T-helper 1 cell (primary cell): ENCODE data around the gene SPPL3.

ENCODE experiments used
- DNase-seq, 5 donors: peaks; one replicate each; pipeline ENCODE4 v3.0.0-alpha.2; 2012 to 2020

SPPL3 gene

DNA sequence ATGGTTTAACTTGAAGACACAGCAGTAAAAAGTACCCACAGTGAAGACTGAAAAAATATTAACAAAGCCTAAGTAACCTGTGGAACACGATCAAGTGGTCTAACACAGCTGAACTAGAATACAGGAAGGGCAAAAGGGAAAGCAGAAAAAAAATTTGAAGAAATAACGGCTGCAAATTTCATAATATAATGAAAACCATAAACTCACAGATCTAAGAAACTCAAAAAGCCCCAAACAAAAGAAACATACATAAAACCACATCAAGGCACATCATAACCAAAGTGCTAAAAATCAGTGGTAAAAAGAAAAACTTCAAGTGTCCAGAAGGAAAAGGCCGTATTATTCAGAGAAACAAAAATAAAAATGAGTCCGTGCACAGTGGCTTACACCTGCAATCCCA is 30.9 kb downstream of the SPPL3 start:
- DNase-seq, result no peak

DNA sequence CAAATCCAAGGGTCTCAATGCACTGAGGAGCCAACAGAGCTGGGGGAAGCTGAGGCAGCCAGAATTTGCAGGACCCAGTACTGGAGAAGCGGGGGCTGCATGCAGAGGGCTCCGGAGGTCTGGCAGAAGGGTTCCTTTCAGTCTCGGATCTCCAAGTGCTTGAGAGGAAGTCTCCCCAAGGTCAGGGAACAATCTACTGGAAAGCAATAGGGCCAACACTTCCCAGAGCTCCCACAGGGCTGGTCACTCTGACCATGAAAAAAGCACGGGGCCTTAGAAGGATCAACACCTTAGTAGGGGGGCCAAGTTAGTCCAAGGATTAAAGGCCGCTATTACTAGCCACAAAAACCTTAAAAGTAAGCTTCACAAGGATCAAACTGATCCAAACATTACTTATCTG is 31.7 kb downstream of the SPPL3 start:
- DNase-seq, result no peak

DNA sequence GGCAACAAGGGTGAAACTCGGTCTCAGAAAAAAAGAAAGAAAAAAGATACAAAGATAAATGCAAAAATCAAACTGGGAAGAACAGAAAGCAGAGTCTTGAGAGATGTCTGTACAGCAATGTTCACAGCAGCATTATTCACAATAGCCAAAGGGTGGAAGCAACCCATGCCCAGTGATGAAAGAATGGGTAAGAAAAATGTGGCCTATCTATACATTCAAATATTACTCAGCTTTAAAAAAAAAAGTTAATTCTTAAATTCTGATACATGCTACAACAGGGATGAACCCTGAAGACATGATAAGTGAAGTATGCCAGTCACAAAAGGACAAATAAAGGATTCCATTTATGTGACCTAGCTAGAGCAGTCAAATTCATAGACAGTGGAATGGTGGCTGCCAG is 33.7 kb downstream of the SPPL3 start:
- DNase-seq, result no peak

DNA sequence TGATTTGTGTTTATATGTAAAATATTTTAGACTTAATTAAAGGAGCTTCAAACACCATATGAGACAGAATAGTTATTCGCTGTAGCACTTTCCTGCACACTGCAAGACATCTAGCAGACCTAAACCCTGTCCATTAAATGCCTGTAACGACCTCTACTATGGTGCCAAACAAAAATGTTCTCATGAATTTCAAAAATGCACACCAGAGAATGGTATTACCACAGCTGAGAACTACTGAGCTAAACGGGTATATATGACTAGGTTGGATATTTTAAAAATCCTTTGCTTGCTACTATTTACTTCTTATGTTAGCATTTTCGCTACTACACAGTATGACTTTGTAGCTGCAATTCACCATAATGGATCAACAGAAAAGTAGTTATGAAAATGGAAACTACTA is 34.8 kb downstream of the SPPL3 start:
- no peak for DNase-seq

DNA sequence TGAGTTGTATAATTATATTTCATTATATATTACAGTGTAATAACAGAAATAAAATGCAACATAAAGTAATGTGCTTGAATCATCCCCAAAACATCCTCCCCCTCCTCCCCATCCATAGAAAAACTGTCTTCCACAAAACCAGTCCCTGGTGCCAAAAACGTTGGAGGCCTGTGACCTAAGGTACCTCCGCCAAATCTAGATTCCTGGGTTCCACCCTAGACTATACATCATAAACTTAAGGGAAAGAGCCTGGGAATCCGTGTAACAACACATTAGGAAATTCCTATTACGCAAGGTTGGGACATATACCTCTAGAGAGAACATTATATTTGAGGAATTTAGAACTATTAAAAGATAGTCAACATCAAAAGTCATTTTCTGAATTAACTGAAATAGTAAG is 38.0 kb downstream of the SPPL3 start:
- DNase-seq, result no peak

DNA sequence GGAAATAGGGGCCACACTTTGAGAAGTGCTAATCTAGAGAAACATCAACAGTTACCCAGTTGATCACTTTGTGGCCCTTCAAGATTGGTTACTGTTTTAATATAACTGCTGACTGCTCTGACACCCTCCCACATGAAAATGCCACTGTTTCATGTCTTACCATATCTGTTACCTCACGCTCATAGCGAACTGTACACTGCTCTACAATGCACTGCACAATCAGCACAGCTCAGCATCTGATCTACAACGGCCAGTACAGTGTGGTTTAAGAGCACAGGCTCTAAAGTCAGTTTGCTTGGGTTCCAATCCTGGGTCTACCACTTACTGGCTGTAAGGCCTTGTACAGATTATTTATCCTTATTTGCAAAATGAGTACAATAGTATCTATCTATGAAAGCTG is 39.1 kb downstream of the SPPL3 start:
- no peak for DNase-seq

DNA sequence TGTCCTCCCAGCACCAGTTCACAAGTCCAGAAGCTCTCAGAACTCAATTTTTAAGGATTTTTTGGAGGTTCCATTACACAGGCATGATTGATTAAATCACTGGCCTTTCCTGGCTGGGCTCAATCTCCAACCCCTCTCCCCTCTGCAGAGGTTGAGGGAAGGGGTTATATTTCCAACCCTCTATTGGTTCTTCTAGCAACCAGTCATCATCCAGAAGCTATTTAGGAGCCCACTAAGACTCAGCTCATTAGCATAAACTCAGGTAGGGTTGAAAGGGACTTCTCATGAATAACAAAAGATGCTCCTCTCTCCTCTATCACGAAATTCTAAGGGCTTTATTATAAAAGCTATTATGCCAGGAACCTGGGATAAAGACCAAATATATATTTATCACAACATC is 41.5 kb downstream of the SPPL3 start:
- no peak for DNase-seq

DNA sequence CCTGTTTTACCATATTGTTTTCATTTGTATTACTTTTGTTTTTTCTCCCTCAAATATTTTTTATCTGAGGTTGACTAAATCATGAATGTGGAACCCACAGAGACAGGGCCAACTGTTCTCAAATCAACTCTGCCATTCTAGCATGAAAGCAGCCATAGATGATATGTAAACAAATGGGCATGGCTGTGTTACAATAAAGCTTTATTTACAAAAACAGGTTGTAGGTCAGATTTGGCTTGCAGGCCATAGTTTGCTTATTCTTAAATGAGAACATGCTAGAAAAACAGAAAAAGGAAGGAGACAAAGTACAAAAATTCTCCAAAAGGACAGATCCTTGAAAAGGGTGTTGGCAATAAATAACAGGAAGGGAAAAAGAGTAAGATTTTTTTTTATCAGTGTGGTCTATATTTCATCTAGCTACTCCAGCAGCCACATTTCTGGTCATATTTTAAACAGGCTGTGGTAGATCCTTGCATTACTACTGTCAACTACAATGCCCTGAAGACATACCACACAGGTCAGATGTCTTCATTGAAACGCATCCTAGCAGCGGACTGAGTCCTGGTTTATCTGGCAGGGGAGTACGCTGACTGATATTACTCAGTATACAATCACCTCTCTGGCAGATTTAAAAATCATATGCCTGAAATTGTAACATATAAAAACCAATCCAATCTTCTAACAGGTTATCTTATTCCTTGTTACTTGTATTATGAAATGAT is 42.9 kb downstream of the SPPL3 start:
- no peak for DNase-seq

DNA sequence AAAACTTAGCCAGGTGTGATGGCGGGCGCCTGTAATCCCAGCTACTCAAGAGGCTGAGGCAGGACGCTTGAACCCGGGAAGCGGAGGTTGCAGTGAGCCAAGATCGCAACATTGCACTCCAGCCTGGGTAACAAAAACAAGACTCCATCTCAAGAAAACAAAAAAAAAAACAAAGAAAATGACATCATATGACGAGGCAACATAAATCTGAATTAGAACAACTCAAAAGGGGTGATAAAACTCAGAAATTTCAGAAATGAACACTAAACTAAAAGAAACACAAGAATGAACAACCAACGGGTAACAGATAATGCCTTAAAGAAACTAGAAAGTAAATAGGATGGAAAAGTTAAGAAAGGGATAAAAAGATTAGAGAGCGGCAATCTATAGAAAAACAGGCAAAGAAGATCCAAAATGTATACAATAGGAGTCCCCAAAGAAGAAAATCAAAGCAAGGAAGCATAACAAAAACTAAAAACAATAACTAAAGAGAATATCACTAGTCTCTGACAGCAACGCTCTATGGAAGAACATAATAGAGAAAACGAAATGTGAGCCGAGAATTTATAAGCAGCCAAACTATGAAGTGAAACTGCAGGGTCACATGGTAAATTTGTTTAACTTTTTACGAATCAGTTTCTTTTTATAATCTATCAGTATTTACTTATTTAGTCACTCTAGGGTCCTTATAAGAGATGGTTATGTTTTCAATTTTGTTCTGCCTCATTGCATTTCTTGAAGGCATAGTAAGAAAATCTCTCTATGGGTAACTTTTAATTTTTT is 45.7 kb downstream of the SPPL3 start:
- DNase-seq, result no peak

DNA sequence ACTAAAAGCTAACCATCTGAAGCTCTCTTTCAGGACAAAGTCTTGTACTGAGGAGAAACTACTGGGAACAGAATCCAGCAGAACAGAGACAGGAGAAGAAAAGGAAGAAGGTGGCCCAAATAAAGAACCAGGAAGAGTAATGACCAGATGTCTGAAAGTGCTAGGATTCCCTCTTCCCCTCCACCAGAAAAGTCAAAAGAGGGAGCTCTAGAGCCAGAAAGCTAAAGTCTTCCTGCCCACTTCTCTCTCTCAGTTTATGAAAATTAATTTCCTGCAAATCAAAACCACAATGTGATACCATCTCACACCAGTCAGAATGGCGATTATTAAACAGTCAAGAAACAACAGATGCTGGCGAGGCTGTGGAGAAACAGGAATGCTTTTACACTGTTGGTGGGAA is 47.2 kb downstream of the SPPL3 start:
- no peak for DNase-seq

DNA sequence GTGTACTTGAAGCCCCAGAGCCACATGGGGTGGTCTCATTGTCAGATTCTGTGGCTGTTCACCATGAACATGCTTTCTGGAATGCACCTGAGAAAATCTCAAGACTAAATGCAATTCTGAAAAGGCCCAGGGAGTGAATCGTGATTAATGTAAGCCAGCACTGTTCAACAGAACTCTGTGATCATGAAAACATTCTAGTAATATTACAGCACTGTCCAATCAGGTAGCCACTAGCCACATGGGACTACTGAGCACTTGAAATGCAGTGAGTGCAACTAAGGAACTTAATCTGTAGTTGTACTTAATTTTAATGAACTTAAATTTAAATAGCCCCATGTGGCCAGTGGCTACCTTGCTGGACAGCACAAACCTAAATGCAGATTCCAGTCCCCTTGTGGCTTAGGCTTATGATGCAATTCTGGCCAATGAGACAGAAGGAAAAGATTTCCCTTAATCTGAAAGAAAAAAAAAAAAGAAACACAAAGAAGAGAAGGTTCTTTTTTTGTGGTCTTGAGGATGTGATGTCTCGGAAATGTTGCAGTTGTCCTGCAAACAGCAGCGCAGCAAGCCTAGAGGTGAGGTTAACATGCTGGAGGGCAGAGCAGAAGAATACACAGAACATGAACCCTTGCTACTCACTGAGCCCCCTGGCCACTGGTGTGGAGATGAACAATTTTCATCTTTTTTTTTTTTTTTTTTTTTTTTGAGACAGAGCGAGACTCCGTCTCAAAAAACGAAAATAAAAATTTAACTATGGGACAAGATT is 48.2 kb downstream of the SPPL3 start:
- no peak for DNase-seq

DNA sequence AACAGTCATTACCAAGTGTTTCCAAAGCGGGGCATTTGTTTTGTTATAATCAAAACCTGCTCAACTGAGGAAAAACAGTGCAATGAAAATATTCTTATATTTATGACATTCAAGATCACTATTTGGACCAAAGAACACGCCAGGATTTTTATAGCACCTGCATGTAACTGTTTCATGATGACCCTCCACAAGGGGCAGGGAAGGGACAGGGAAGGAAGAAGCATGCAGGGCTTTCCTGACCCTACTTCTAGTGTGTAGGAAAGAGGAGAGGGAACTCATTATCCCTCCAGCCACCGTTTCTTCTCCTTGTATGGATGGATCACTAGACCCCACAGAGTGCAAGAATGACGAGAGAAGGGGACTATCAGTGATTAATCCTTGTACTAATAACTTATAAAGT is 49.4 kb downstream of the SPPL3 start:
- no peak for DNase-seq

DNA sequence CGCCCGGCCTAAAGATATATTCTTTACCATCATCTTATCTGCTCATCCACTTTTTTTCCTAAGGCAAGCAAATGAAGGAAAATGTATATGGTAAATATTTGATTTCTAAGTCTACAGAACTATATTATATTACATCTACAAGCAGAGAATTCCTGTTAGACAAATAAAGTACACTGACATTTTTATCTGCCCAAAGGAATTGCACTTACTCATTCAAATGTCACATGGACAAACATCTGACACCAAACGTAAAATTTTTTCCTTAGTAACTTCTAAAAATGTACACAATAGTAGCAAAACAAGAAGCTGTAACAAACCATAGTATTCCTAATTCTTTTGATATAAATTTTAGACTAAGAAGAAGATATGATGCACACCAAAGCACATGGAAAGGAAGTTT is 51.0 kb downstream of the SPPL3 start:
- DNase-seq, result no peak

DNA sequence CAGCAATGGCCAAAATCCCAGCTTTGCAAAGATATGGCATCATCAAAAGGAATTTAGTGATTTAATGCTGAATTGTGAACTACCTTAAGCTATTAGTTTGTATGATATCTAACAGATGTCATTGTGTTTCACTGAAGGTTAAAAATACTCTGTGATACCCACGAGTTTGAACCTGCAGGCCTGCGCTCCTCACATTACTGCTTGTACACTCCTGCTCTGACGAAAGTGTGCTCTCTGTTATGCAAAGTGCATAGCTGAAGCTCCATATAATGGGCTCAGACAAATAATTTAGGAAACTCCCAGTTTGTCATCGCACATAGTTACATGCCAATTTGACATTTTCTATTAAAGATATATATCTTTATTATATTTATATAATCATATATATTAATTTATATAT is 52.2 kb downstream of the SPPL3 start:
- no peak for DNase-seq

DNA sequence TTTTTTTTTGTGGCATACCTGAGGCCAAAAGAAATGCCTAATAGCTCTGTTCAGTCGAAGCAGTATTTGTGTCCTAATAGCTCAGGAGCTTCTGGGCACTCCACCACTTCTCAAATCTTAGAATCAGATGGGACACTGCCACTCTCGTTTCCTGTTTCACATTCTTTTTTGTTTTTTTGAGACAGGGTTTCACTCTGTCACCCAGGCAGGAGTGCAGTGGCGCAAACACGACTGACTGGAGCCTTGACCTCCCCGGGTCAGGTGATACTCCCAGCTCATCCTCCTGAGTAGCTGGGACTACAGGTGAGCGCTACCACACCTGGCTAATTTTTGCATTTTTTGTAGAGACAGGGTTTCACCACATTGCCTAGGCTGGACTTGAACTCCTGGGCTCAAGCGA is 52.7 kb downstream of the SPPL3 start:
- no peak for DNase-seq

DNA sequence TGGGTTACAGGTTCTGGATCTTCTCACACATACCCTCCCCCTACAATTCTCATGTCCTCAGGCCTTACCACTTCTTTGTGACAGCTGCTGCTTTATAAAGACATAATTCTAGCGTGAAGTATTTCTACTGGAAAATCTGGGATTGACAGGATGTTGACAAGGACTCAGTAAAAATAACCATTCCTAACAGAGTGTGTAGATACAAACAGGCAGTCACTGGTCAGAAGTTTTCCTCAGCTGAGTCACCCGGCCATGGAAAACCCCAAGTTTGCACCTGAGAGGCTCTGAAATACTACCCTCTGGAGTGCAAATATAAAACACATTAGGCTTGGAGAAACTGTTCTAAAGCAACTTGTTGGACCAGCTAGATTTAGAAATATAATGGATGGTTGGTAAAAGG is 54.4 kb downstream of the SPPL3 start:
- no peak for DNase-seq

DNA sequence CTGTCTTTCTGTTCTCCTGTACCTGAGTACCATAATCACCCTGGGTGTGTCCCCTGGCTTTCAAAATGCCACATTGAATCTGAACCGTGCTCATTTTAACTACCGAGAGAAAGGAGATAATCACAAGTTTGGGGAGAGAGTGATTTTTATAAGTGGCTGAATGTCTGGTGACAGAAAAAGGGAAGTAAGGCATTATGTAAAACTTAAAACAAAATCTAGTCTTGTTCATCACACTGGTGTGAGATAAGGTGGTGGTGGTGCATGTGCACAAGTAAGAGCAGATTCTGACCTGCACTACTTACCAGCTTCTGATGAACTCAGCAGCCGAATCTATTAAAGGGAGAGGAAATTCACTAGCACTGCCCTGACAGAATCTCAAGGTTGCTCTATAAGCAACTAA is 56.3 kb downstream of the SPPL3 start:
- no peak for DNase-seq

DNA sequence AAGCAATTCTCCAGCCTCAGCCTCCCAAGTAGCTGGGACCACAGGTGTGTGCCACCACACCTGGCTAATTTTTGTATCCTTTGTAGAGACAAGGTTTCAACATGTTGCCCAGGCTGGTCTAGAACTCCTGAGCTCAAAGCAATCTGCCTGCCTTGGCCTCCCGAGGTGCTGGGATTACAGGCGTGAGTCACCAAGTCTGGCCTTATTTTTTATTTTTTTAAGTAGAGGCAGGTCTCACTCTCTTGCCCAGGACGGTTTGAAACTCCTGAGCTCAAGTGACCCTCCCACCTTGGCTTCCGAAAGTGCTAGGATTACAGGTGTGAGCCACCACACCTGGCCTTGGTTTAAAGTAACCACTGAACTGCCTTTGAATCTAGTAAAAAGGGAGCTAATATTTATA is 56.8 kb downstream of the SPPL3 start:
- no peak for DNase-seq

DNA sequence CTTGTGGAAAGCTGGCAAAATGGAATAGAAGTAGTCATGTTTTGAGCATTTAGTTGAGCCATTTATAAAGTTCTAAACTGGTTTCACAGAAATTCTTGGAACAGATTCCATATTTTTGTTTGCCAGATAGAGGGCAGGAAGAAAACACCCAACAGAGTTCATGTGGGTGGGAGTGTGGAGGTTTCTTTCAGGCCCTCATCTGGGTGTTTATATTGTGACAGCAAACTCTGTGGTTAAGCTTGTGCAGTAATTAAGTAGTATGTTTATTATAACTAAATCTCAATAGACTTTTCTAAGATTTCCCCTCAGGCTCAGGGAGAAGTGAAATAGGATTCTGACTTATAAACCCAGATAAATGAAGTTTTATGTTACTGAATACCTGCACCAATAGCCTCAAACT is 57.4 kb downstream of the SPPL3 start:
- DNase-seq, result no peak

DNA sequence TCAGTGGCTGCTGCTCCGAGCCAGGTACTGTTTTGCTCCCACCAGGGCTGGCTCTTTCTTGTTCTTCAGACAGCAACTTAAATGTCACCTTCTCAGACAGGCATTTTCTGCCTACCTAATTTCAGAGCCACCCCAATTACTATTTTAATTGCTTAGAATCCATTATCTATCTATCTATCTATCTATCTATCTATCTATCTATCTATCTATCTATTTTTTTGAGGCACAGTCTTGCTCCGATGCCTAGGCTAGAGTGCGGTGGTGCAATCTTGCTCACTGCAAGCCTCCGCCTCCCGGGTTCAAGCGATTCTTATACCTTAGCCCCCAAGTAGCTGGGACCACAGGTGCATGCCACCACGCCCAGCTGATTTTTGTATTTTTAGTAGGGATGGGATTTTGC is 58.5 kb downstream of the SPPL3 start:
- no peak for DNase-seq

DNA sequence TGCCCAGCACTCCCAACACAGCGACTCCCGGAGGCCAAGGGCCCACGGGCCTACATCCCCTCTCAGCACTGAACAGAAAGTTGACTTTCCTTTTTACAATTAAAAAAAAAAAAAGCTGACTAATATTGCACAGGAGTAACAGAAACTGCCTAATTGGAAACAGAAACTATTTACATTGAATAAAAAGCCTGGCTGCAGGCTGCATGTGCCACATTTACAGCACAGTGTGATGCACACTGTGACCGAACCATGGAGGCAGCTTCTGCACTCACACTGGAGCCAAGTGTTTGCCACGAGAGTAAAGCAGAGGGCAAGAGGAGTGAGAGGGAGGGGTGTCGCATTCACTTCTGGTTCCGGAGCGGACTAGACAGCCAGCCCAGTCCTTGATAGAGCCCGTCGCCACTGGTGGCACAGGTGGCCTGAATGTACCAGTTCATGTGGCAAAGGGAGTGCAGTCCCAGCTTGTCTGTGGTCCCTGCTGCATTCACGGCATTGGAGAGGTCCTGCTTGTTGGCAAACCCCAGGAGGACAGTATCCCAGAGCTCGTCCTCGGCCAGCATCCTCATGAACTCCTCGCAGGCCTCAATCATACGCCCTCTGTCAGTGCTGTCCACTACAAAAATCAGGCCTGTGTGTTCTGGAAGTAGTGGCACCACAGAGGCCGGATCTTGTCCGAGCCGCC is 59.2 kb downstream of the SPPL3 start:
- DNase-seq, result no peak

DNA sequence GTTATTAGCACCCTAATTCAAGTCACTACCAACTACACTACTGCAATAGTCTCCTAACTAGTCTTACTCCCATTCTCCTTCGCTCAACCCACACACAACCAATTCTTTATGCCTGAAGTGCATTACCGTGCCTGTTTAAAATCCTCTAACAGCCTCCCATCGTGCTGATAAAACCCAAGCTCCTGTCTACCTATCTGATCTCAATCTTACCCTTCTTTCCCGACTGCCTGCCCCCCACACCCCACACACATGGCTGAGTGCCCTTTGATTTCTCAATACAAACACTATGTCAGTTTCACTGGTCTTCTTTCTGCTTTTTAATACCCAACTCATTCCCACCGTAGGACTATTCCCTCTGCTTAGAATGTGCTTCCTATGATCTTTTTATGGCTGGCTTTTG is 59.9 kb downstream of the SPPL3 start:
- no peak for DNase-seq

DNA sequence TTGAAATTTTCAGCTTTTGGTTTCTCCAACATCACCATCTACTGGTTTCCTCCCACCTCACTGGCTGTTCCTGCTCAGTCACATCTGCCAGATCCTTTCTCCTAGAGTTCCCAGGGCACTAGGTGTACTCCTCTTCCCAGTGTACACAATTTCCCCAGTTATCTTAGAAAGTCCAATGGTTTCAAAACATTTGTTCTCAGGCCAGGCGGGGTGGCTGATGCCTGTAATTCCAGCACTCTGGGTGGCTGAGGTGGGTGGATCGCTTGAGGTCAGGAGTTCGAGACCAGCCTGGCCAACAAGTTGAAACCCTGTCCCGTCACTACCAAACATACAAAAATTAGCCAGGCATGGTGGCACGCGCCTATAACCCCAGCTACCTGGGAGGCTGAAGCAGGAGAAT is 60.7 kb downstream of the SPPL3 start:
- DNase-seq, result no peak
